Fibroblast of lung (primary cell): ENCODE results near the gene HERC2. TPM values are rescaled to one million over a fixed set of nuclear protein-coding genes. Genes with fewer than 3 reads are reported as not detected.

Experiments
- DNase-seq, 2 donors: peaks; one replicate each; pipeline versions ENCODE4 v3.0.0 to v3.0.0-alpha.2; 2010; ENCODE audit warnings: low read depth in 2 of 2
- H2AFZ ChIP-seq: 2 replicates; pipeline ENCODE4 v1.5.1; 2012; ENCODE audit warnings: low read length, control low read depth, inconsistent platforms
- H3K27ac ChIP-seq: 2 replicates; pipeline ENCODE4 v1.5.1; 2011; ENCODE audit warnings: low read length, control low read depth; ENCODE audit not compliant: insufficient read depth
- H3K27me3 ChIP-seq: 2 replicates; pipeline ENCODE4 v1.5.1; 2011; ENCODE audit warnings: mild to moderate bottlenecking, low read length; ENCODE audit not compliant: control insufficient read depth, insufficient read depth
- H3K36me3 ChIP-seq: 2 replicates; pipeline ENCODE4 v1.5.1; 2011; ENCODE audit warnings: low read length; ENCODE audit not compliant: control insufficient read depth, insufficient read depth
- H3K4me1 ChIP-seq: 2 replicates; pipeline ENCODE4 v1.5.1; 2011; ENCODE audit warnings: low read length; ENCODE audit not compliant: control insufficient read depth, insufficient read depth; ENCODE audit errors: extremely low read depth
- H3K4me2 ChIP-seq: 2 replicates; pipeline ENCODE4 v1.5.1; 2011; ENCODE audit warnings: low read length, control low read depth; ENCODE audit not compliant: insufficient read depth; ENCODE audit errors: extremely low read depth
- H3K4me3 ChIP-seq, 4 experiments: fragments of 200-600 bp in 1 of 4; sonication (generic) in 1 of 4; replicated peaks in 1 of 4; 2 replicates each; pipeline ENCODE4 v1.5.1; 2011 to 2016; ENCODE audit warnings: low read length in 4 of 4, low read depth in 3 of 4, mild to moderate bottlenecking in 3 of 4, control low read depth in 2 of 4, inconsistent platforms in 1 of 4, mixed read lengths in 1 of 4; ENCODE audit not compliant: insufficient read depth in 1 of 4; ENCODE audit errors: control extremely low read depth in 1 of 4
- H3K79me2 ChIP-seq: 2 replicates; pipeline ENCODE4 v1.5.1; 2012; ENCODE audit warnings: mild to moderate bottlenecking, low read length, inconsistent platforms; ENCODE audit not compliant: control insufficient read depth, insufficient read depth
- H3K9ac ChIP-seq: 2 replicates; pipeline ENCODE4 v1.5.1; 2011; ENCODE audit warnings: mild to moderate bottlenecking, low read length, control low read depth; ENCODE audit not compliant: insufficient read depth
- H3K9me3 ChIP-seq: 2 replicates; pipeline ENCODE4 v1.5.1; 2012; ENCODE audit warnings: low read depth, low read length; ENCODE audit not compliant: control insufficient read depth, insufficient read depth
- H4K20me1 ChIP-seq: 2 replicates; pipeline ENCODE4 v1.5.1; 2011; ENCODE audit warnings: low read length; ENCODE audit not compliant: control insufficient read depth, insufficient read depth; ENCODE audit errors: extremely low read depth
- CTCF ChIP-seq, 2 donors: IDR thresholded peaks in 1 of 2; conservative IDR thresholded peaks in 1 of 2; 1 replicate in 1 of 2; 2 replicates in 1 of 2; pipeline ENCODE4 v1.5.1; 2011 to 2012; ENCODE audit warnings: low read length in 2 of 2, control low read depth in 1 of 2, inconsistent platforms in 1 of 2, low read depth in 1 of 2, mild to moderate bottlenecking in 1 of 2
- EZH2 ChIP-seq: IDR thresholded peaks from 2 replicates; pipeline ENCODE4 v1.5.1; 2012; ENCODE audit warnings: low read length, control low read depth, mild to moderate bottlenecking; ENCODE audit errors: missing control alignments
- polyA plus RNA-seq, 2 donors: library from polyadenylated mRNA; depleted of rRNA in 1 of 2; stranded (reverse) in 1 of 2; unstranded in 1 of 2; fragments of >200 nt; gene quantifications; 2 replicates each; pipeline ENCODE4 v1.2.1, GENCODE V29; 2011 to 2012; ENCODE audit warnings: missing spikeins in 1 of 2
- total RNA-seq: library from RNA; depleted of rRNA; stranded (reverse); fragments of >200 nt; gene quantifications from 2 replicates; pipeline ENCODE4 v1.2.1, GENCODE V29; 2014

Gene HERC2
- total and polyA plus RNA-seq, 2 donors (not counting 1 experiment from before 2014, with no cell fraction given) = 12.4 to 55.8 TPM

DNA sequence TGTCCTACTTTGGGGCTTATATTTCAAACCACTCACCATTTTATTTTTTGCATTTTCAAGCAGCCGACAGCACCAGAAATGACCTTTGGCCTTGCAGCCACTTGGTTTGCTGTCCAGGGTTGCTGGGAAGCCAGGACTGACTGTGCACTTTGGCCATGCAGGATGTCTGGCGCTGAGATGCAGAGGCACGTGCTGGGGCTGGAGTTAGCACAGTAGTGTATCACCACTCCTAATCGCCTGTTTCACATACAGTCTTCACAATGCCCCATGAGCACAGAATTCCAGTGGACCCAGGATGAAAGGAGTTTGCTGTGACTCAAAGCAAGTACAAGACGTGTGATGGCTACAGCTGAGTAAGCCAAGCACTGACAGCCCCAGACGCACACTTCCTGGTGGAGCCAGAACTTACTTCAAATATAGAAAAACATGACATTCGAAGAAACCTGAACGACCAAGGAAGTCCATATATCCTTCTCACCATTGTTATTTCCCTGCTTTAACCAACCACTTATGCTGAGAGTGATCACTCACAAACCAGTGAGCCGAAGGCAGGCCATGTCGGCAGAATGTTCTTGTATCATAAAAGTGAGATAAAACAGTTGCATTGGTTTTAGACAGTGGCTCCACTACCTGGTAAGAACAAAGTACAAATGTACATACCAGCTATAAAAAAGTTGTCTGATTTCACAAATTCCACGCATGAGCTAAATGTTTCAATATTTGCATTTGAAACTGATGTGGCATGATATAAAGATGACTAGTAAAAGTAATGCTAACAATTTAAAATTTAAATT is 238.9 kb downstream of the HERC2 start:
- no peak overlapping the region for H2AFZ ChIP-seq
- DNase-seq = no peak
- no peak overlapping the region for H3K27ac ChIP-seq

GRCh38 chr15:28081594-28081993 is 240.4 kb downstream of the HERC2 start:
- no peaks in the 10 kb centered on the region for H3K9me3 ChIP-seq
- no peak overlapping the region for H3K9ac ChIP-seq
- no peaks in the 10 kb centered on the region for H3K36me3 ChIP-seq
- H3K27me3 ChIP-seq = no peaks in the 10 kb centered on the region
- no peaks in the 10 kb centered on the region for H3K4me1 ChIP-seq
- no peak overlapping the region for H3K27ac ChIP-seq
- no peak overlapping the region for H2AFZ ChIP-seq
- H4K20me1 ChIP-seq = no peaks in the 10 kb centered on the region
- no peak for DNase-seq
- TF ChIP-seq CTCF (conservative IDR thresholded peaks at IDR 0.05 in 1 of 2, IDR thresholded peaks at IDR 0.05 in 1 of 2; ENCODE audit: low read depth in 1 of 2, low read length in 2 of 2) (no peak), EZH2 (no peak)
- no peak overlapping the region for H3K4me3 ChIP-seq
- no peak overlapping the region for H3K4me2 ChIP-seq
- H3K79me2 ChIP-seq = no peaks in the 10 kb centered on the region

More for the DNA sequence above, 238.9 kb downstream of the HERC2 start:
- Histone ChIP-seq H3K27me3 (no peaks in the 10 kb centered on the region), H3K4me3 (no peak overlapping the region), H3K79me2 (no peaks in the 10 kb centered on the region), H3K4me2 (no peak overlapping the region), H4K20me1 (no peaks in the 10 kb centered on the region), H3K4me1 (no peaks in the 10 kb centered on the region), H3K9ac (no peak overlapping the region), H3K9me3 (no peaks in the 10 kb centered on the region), H3K36me3 (no peaks in the 10 kb centered on the region)
- TF ChIP-seq EZH2 = no peak
- TF ChIP-seq CTCF (conservative IDR thresholded peaks at IDR 0.05 in 1 of 2, IDR thresholded peaks at IDR 0.05 in 1 of 2; ENCODE audit: low read depth in 1 of 2, low read length in 2 of 2) = no peak

DNA sequence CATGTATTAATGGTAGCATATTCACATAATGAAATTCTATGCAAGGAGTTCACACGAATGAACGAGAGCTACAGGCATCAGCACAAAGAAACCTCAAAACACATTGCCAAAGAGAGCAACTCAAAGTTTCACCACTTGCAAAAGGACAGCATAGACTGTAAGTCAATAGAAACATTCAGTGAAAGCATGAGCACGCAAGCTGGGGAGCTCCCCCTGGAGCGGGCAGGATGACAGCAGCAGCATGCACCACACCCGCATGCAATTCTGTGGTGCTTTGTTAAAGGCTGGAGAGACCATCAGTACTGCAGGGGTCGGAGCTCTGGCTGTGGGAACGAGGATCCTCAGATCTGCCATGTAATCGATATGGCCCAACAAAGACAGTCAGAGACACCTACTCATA is 241.6 kb downstream of the HERC2 start:
- Histone ChIP-seq H3K79me2 (no peaks in the 10 kb centered on the region), H4K20me1 (no peaks in the 10 kb centered on the region), H3K4me2 (no peak overlapping the region), H3K4me1 (no peaks in the 10 kb centered on the region), H3K27me3 (no peaks in the 10 kb centered on the region), H3K9me3 (no peaks in the 10 kb centered on the region), H3K27ac (no peak overlapping the region), H3K9ac (no peak overlapping the region), H3K36me3 (no peaks in the 10 kb centered on the region), H3K4me3 (no peak overlapping the region), H2AFZ (no peak overlapping the region)
- TF ChIP-seq EZH2 (no peak), CTCF (conservative IDR thresholded peaks at IDR 0.05 in 1 of 2, IDR thresholded peaks at IDR 0.05 in 1 of 2; ENCODE audit: low read depth in 1 of 2, low read length in 2 of 2) (no peak)
- DNase-seq = no peak
